B cell (primary cell): ENCODE measurements around the gene AGAP1. TPM values are rescaled to one million over a fixed set of nuclear protein-coding genes. Genes with fewer than 3 reads are reported as not detected.

Source experiments
- ATAC-seq: fragments of 200-7000 bp; cut with Tn5 transposase; one replicate; pipeline ENCODE4 v1.10.0; 2021; ENCODE audit warnings: low read depth, mild to moderate bottlenecking, moderate number of reproducible peaks, moderate library complexity
- CTCF ChIA-PET: fragments of 350-600 bp; sonication (Branson Sonifier 250); formaldehyde crosslinking; loops from one replicate; lab custom pipeline; 2021; ENCODE audit warnings: antibody characterized with exemption, inconsistent platforms; lab: Charles Lee
- POLR2A ChIA-PET: fragments of 350-600 bp; sonication (Branson Sonifier 250); formaldehyde crosslinking; loops from one replicate; lab custom pipeline; 2021; ENCODE audit warnings: antibody characterized with exemption; lab: Charles Lee
- DNase-seq: peaks from one replicate; pipeline ENCODE4 v3.0.0; 2013
- H2AFZ ChIP-seq: 2 replicates; pipeline ENCODE4 v1.6.1; 2012; ENCODE audit warnings: mild to moderate bottlenecking, low read depth, low read length; ENCODE audit not compliant: insufficient read depth, poor library complexity, severe bottlenecking
- H3K27ac ChIP-seq, 2 donors: 1 replicate in 1 of 2; 2 replicates in 1 of 2; pipeline ENCODE4 v1.5.1; 2012 to 2013; ENCODE audit warnings: low read length in 2 of 2, mild to moderate bottlenecking in 2 of 2, moderate library complexity in 1 of 2
- H3K27me3 ChIP-seq, 4 experiments: fragments of 200-600 bp in 1 of 4; sonication (generic) in 1 of 4; replicated peaks in 1 of 4; 1 replicate in 2 of 4; 2 replicates in 2 of 4; pipeline versions ENCODE4 v1.6.1 to v1.7.0; 2013 to 2016; ENCODE audit warnings: low read length in 3 of 4, mild to moderate bottlenecking in 2 of 4, mixed read lengths in 1 of 4, moderate library complexity in 1 of 4; ENCODE audit not compliant: insufficient read depth in 4 of 4, control insufficient read depth in 3 of 4; ENCODE audit errors: control extremely low read depth in 1 of 4
- H3K36me3 ChIP-seq, 2 experiments: replicated peaks in 1 of 2; 1 replicate in 1 of 2; 2 replicates in 1 of 2; pipeline versions ENCODE4 v1.6.1 to v1.7.1; 2013; ENCODE audit warnings: low read length in 1 of 2; ENCODE audit not compliant: insufficient read depth in 2 of 2, control insufficient read depth in 1 of 2; ENCODE audit errors: control extremely low read depth in 1 of 2, extremely low read depth in 1 of 2
- H3K4me1 ChIP-seq, 2 donors: fragments of 200-600 bp in 1 of 2; sonication (generic) in 1 of 2; 1 replicate in 1 of 2; 2 replicates in 1 of 2; pipeline versions ENCODE4 v1.5.1 to v1.6.1; 2013 to 2017; ENCODE audit warnings: low read length in 2 of 2; ENCODE audit not compliant: control insufficient read depth in 2 of 2, insufficient read depth in 2 of 2
- H3K4me2 ChIP-seq: replicated peaks from 2 replicates; pipeline ENCODE3; 2012; ENCODE audit warnings: mild to moderate bottlenecking, low read depth, low read length; ENCODE audit not compliant: poor library complexity, severe bottlenecking
- H3K4me3 ChIP-seq, 5 experiments: fragments of 200-600 bp in 1 of 5; sonication (generic) in 1 of 5; 1 replicate in 3 of 5; 2 replicates in 2 of 5; pipeline versions ENCODE4 v1.5.1 to v1.7.0; 2011 to 2016; ENCODE audit warnings: low read length in 4 of 5, mild to moderate bottlenecking in 4 of 5, low read depth in 2 of 5, control low read depth in 1 of 5, moderate library complexity in 1 of 5; ENCODE audit not compliant: insufficient read depth in 1 of 5; ENCODE audit errors: control extremely low read depth in 1 of 5, extremely low read depth in 1 of 5
- H3K79me2 ChIP-seq: fragments of 200-600 bp; sonication (generic); one replicate; pipeline ENCODE4 v1.6.0; 2016; ENCODE audit warnings: low read length; ENCODE audit not compliant: control insufficient read depth, insufficient read depth
- H3K9ac ChIP-seq: fragments of 200-600 bp; sonication (generic); 2 replicates; pipeline ENCODE4 v1.6.1; 2017; ENCODE audit warnings: mild to moderate bottlenecking, low read length, moderate library complexity
- H3K9me3 ChIP-seq, 3 donors: one replicate each; pipeline versions ENCODE4 v1.6.1 to v1.7.1; 2013; ENCODE audit warnings: low read length in 2 of 3; ENCODE audit not compliant: control insufficient read depth in 2 of 3, insufficient read depth in 1 of 3; ENCODE audit errors: control extremely low read depth in 1 of 3
- H4K20me1 ChIP-seq: 2 replicates; pipeline ENCODE4 v1.6.0; 2012; ENCODE audit warnings: mild to moderate bottlenecking, low read length; ENCODE audit not compliant: insufficient read depth, control insufficient read depth, poor library complexity, severe bottlenecking
- H3K27ac Mint-ChIP-seq: one replicate; pipeline ENCODE4 v1.8.0; 2021; ENCODE audit warnings: mixed read lengths
- H3K27me3 Mint-ChIP-seq: one replicate; pipeline ENCODE4 v1.8.0; 2021; ENCODE audit warnings: mixed read lengths
- H3K4me1 Mint-ChIP-seq: one replicate; pipeline ENCODE4 v1.8.0; 2021; ENCODE audit warnings: mixed read lengths
- H3K4me3 Mint-ChIP-seq: one replicate; pipeline ENCODE4 v1.8.0; 2021; ENCODE audit warnings: mixed read lengths
- H3K9me3 Mint-ChIP-seq: one replicate; pipeline ENCODE4 v1.8.0; 2022; ENCODE audit warnings: mixed read lengths; ENCODE audit not compliant: insufficient read depth
- EZH2 ChIP-seq: IDR thresholded peaks from 2 replicates; pipeline ENCODE4 v1.6.1; 2012; ENCODE audit warnings: borderline replicate concordance, low read depth, mild to moderate bottlenecking, moderate library complexity, low read length; ENCODE audit not compliant: insufficient read depth, poor library complexity, severe bottlenecking
- WGBS: methylation state at CpG from one replicate; pipeline ENCODE4 v1.1.5; 2013; ENCODE audit warnings: missing lambda C conversion rate; ENCODE audit not compliant: insufficient coverage; 5-methylcytosine and 5-hydroxymethylcytosine counted together
- intact Hi-C: fragments of 100-400 bp; cut with micrococcal nuclease; formaldehyde crosslinking; loops from one replicate; pipeline ENCODE4 v1.10.0; 2022
- polyA plus RNA-seq: library from polyadenylated mRNA; depleted of rRNA; stranded (reverse); fragments of >200 nt; gene quantifications from 2 replicates; pipeline ENCODE4 v1.2.3, GENCODE V29; 2012
- total RNA-seq, 2 donors: library from RNA; stranded (reverse); fragments of 120-200 nt in 1 of 2; gene quantifications; 1 replicate in 1 of 2; 2 replicates in 1 of 2; pipeline versions ENCODE4 v1.2.3 to v1.2.4, GENCODE V29; 2013 to 2022
- TF ChIP-seq, protein P1 (sequence below): fragments of 200-600 bp; IDR thresholded peaks from one replicate; pipeline ENCODE4 v1.8.0; 2022; ENCODE audit warnings: antibody characterized with exemption, mild to moderate bottlenecking

AGAP1 gene
- total and polyA plus RNA-seq, 2 donors (not counting 1 experiment from before 2014, with no cell fraction given): 0.01 TPM; not detected in 1

DNA sequence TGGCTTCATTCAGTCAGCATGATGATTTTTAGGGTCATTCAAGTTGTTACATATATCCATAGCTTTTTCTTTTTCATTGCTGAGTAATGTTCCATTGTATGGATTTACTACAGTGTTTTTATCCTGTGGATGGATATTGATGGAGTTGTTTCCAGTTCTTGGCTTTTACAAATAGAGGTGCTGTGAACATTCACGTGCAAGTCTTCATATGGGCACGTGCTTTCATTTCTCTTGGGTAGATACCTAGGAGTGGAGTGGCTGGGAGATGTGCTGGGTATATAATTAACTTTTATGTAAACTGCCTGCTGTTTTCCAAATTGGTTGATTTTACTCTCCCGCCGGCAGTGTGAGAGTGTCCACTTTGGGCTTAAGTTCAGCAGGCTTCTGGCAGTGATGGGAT, 16.5 kb downstream of the AGAP1 start:
- H3K4me3 ChIP-seq: no peak overlapping the region
- H3K36me3 ChIP-seq: no peaks in the 10 kb centered on the region
- H3K27me3 ChIP-seq: no peaks in the 10 kb centered on the region
- H3K4me2 ChIP-seq: no peak overlapping the region
- no peak overlapping the region for H3K27ac ChIP-seq
- no peak overlapping the region for H3K27ac Mint-ChIP-seq
- TF ChIP-seq, protein P1, sequence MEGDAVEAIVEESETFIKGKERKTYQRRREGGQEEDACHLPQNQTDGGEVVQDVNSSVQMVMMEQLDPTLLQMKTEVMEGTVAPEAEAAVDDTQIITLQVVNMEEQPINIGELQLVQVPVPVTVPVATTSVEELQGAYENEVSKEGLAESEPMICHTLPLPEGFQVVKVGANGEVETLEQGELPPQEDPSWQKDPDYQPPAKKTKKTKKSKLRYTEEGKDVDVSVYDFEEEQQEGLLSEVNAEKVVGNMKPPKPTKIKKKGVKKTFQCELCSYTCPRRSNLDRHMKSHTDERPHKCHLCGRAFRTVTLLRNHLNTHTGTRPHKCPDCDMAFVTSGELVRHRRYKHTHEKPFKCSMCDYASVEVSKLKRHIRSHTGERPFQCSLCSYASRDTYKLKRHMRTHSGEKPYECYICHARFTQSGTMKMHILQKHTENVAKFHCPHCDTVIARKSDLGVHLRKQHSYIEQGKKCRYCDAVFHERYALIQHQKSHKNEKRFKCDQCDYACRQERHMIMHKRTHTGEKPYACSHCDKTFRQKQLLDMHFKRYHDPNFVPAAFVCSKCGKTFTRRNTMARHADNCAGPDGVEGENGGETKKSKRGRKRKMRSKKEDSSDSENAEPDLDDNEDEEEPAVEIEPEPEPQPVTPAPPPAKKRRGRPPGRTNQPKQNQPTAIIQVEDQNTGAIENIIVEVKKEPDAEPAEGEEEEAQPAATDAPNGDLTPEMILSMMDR: no peak
- TF ChIP-seq EZH2: no peak
- POLR2A ChIA-PET: no interaction called here
- intact Hi-C loops: no loop called here
- DNase-seq: no peak
- H3K4me3 Mint-ChIP-seq: no peak overlapping the region
- WGBS: 94% methylated on average over 4 of the region's 4 CpGs
- CTCF ChIA-PET: no interaction called here
- H3K9ac ChIP-seq: no peak overlapping the region
- H3K4me1 Mint-ChIP-seq: no peaks in the 10 kb centered on the region
- H3K9me3 Mint-ChIP-seq: peaks cover 7% of the 10 kb centered on the region
- peaks cover 0 to 23% (median 0%) of the 10 kb centered on the region in 3 donors for H3K9me3 ChIP-seq
- no peak overlapping the region for H2AFZ ChIP-seq
- no peaks in the 10 kb centered on the region for H4K20me1 ChIP-seq
- peaks cover 12% of the 10 kb centered on the region for H3K27me3 Mint-ChIP-seq
- H3K79me2 ChIP-seq: no peaks in the 10 kb centered on the region
- no peaks in the 10 kb centered on the region for H3K4me1 ChIP-seq
- no peak for ATAC-seq

DNA sequence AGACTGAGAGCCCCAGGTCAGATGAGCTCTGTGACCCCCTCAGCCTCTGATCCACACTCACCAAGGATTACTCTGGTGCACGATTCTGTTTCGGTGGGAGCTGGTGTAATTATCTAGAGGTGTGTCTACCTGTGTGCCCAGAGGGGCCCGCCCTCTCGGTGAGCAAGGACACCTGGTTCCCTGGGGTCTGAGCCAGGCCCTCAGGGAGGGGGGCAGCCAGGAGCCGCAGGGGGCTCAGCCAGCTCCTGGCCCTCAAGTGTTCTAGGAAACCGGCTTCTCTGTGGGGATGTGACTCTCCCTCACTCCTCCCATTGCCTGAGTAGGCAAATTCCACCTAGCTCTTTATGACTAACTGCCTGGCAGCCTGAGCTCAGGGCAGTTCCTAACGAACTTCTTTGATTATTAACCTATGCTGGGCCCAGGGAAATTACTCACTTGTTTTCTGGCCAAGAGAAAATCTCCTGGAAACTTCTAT, 17.4 kb downstream of the AGAP1 start:
- H4K20me1 ChIP-seq: no peaks in the 10 kb centered on the region

More for the DNA sequence above, 17.4 kb downstream of the AGAP1 start:
- Histone ChIP-seq H2AFZ (no peak overlapping the region), H3K27ac (no peak overlapping the region), H3K36me3 (no peaks in the 10 kb centered on the region), H3K4me3 (no peak overlapping the region), H3K9me3 (peaks cover 0 to 23% (median 0%) of the 10 kb centered on the region in 3 donors), H3K4me2 (no peak overlapping the region), H3K4me1 (no peaks in the 10 kb centered on the region), H3K27me3 (no peaks in the 10 kb centered on the region), H3K9ac (no peak overlapping the region), H3K79me2 (no peaks in the 10 kb centered on the region)
- no peak overlapping the region for H3K4me3 Mint-ChIP-seq
- peaks cover 10% of the 10 kb centered on the region for H3K27me3 Mint-ChIP-seq
- DNase-seq (no peak), ATAC-seq (no peak)
- intact Hi-C loops: no loop called here
- WGBS: 36% methylated on average over 5 of the region's 7 CpGs
- no peaks in the 10 kb centered on the region for H3K4me1 Mint-ChIP-seq
- peaks cover 7% of the 10 kb centered on the region for H3K9me3 Mint-ChIP-seq
- CTCF ChIA-PET: no interaction called here
- POLR2A ChIA-PET: no interaction called here
- no peak overlapping the region for H3K27ac Mint-ChIP-seq
- no peak for TF ChIP-seq EZH2
- TF ChIP-seq, protein P1: no peak
